ENCODE measurements around the gene CACNA2D1. TPM values are rescaled to one million over a fixed set of nuclear protein-coding genes. Genes with fewer than 3 reads are reported as not detected.
A peak's percentile ranks its signal among the peaks of the same experiment; 100 is the strongest.

CACNA2D1 gene
- polyA plus RNA-seq, 4 donors, result 12.4 to 29.5 (median 24.5) TPM

DNA sequence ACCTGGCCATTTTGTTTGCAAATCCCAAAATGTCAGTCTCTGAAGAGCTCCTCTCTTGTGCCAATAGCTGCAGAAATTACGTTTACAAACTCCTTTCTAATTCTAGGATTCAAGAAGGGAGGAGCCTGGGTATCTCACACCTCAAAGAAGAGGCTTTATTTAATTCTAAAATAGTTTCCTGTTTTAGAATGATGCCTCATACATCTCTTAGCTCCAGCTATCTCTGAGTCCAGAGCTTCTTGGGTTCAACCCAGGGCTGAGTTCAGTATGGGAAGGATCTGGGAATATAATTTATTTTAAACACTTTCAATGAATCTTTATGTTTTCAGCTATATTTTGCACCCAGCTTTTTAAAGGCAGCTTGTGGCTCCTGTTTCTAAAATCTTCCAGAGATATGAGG is 150.1 kb downstream of the CACNA2D1 start:
- no peak for DNase-seq (ENCODE audit: low read depth in 4 of 4, low spot score in 3 of 4)

- no peak for DNase-seq (ENCODE audit: low read depth in 4 of 4, low spot score in 3 of 4)
These were observed 151.6 kb downstream of the CACNA2D1 start for GRCh38 chr7:82291931-82292330.

- DNase-seq (ENCODE audit: low read depth in 4 of 4, low spot score in 3 of 4), result no peak
These were observed 153.7 kb downstream of the CACNA2D1 start for GRCh38 chr7:82289889-82290288.

DNA sequence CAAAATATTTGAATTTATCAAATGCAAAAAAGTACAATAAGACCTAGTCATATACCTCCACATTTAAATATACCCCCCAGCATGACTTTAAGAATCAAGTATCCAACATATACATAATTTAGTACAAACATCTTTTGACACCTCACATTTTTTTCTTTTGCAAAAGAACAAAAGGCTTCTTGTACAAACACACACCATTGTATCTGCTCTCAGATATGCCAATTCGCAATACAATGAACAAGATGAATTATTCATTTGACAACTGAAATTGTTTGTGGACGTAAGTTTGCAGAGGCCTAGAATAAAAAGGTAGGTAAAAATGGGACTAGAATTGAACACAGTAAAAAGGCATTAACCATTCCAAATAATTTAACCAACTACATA is 154.4 kb downstream of the CACNA2D1 start:
- no peak for DNase-seq (ENCODE audit: low read depth in 4 of 4, low spot score in 3 of 4)

GRCh38 chr7:82286798-82287140 is 156.8 kb downstream of the CACNA2D1 start:
- peak in 1 of 4 donors; percentile 5 for DNase-seq (ENCODE audit: low read depth in 4 of 4, low spot score in 3 of 4)

GRCh38 chr7:82286096-82286797 is 157.3 kb downstream of the CACNA2D1 start:
- DNase-seq (ENCODE audit: low read depth in 4 of 4, low spot score in 3 of 4), result no peak

GRCh38 chr7:82284936-82285519 is 158.5 kb downstream of the CACNA2D1 start:
- no peak for DNase-seq (ENCODE audit: low read depth in 4 of 4, low spot score in 3 of 4)

- DNase-seq (ENCODE audit: low read depth in 4 of 4, low spot score in 3 of 4), result no peak
These were observed 168.2 kb downstream of the CACNA2D1 start for GRCh38 chr7:82275342-82275741.

DNA sequence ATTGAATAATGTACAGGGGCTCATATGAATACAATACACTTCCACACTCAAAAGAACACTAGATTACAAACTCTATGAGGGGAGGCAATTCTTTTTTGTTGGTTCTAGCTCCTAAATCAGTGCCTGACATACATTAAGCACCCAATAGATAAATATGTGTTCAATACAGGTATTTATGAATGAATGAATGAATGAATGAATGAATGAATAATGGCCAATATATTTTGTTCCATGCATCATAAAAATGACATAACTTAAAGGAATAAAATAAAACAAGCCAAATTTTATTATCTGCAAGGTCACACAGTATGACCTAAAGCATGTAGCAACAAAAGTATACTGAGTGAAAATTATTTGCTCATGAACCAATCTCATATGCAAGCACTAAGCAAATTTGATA is 168.9 kb downstream of the CACNA2D1 start:
- no peak for DNase-seq (ENCODE audit: low read depth in 4 of 4, low spot score in 3 of 4)

GRCh38 chr7:82273886-82274285 is 169.7 kb downstream of the CACNA2D1 start:
- no peak for DNase-seq (ENCODE audit: low read depth in 4 of 4, low spot score in 3 of 4)

GRCh38 chr7:82270870-82271269 is 172.7 kb downstream of the CACNA2D1 start:
- DNase-seq (ENCODE audit: low read depth in 4 of 4, low spot score in 3 of 4), result no peak

GRCh38 chr7:82268632-82269031 is 174.9 kb downstream of the CACNA2D1 start:
- no peak for DNase-seq (ENCODE audit: low read depth in 4 of 4, low spot score in 3 of 4)

- DNase-seq (ENCODE audit: low read depth in 4 of 4, low spot score in 3 of 4), result no peak
These were observed 177.5 kb downstream of the CACNA2D1 start for GRCh38 chr7:82266081-82266480.

- no peak for DNase-seq (ENCODE audit: low read depth in 4 of 4, low spot score in 3 of 4)
These were observed 178.7 kb downstream of the CACNA2D1 start for GRCh38 chr7:82264783-82265305.

GRCh38 chr7:82263920-82264782 is 179.4 kb downstream of the CACNA2D1 start:
- no peak for DNase-seq (ENCODE audit: low read depth in 4 of 4, low spot score in 3 of 4)

DNA sequence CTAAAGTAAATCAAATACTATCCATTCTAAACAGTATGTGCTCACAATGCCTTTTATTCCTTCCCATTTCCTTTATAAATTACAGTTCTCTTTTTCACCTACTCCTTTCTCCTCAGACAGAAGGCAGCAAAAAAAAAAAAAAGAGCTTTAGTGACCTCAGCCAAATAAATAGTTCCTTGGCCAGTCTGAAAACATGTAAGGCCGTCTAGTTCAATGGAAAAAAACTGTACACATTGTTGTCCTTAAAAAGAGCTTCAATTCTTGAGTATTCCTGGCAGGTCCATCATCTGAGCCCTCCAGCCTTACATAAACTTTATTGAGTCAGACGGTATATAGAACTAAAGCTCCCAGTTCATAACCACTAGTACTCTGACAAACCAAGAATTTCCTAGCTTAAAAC is 185.4 kb downstream of the CACNA2D1 start:
- DNase-seq (ENCODE audit: low read depth in 4 of 4, low spot score in 3 of 4), result no peak

DNA sequence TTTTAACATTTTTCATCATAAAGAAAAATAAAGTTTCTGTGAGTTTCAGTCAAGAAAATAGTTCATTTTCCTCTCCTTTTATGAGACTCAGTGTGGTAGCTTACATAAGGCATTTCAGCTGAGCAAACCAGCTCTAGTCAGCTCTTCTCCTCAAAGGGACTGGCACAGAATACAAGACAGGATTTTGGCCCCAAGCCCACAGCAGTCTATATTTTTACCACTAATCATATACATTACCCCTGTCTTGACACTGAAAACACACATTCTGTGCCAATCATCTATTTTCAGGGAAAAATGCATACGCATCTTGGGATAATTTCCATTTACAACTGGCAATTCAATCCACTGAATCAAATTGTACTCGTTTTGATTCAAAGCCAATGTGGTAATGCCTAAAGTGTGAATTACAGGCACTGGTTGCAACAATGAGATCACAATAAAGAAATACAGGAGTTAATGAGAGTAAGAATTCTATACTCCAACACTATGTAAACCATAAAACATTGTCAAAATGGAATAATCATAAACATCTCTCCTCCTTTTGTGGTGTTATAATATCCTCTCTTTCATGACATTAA is 186.4 kb downstream of the CACNA2D1 start:
- DNase-seq (ENCODE audit: low read depth in 4 of 4, low spot score in 3 of 4), result no peak

DNA sequence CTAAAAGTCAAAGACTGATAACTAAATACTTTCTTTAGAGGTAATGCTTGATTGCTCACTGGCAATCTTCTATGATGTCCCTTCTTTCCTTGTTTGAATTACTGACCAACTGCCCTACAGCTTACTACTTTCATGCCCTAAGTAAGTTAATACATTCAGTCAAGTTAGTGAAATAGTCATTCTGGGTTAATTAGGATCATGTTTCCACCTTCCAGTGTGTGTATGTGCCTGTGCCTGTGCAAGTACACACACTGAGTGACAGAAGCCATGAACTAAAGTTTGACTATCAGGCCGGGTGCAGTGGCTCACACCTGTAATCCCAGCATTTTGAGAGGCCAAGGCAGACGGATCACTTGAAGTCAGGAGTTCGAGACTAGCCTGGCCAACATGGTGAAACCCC is 187.9 kb downstream of the CACNA2D1 start:
- DNase-seq (ENCODE audit: low read depth in 4 of 4, low spot score in 3 of 4), result no peak

DNA sequence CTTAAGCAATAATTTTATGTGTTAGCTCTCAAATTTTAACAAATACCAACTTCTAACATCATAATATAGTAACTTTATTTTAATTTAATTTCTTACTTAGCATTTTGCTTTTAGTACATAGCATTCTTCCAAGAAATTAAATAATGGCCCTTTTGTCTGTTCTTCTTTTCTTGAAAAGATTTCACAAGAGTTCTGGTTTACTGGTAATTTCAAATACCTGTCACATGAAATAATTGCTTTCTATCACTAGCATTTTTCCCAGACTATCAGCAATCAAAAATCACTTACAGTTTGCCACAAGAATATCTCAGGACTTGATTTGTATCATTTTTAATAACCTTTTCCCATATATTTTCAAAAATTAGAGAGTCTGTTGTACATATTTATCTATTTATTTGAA is 193.0 kb downstream of the CACNA2D1 start:
- no peak for DNase-seq (ENCODE audit: low read depth in 4 of 4, low spot score in 3 of 4)

DNA sequence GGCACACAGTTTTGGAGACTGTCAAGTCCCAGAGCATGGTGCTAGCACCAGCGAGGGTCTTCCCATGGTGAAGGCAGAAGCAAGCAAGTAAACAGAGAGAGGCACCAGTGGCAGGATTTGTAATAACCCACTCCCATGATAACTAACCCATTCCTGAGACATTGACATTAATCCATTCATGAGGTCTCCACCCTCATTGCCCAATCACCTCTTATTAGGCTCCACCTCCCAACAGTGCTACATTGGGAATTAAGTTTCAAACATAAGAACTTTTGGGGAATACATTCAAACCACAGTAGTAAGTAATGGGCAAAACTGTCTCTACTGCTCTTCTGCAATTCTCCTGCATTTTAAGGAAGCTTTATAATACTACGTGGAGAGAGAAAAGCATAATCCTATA is 193.6 kb downstream of the CACNA2D1 start:
- no peak for DNase-seq (ENCODE audit: low read depth in 4 of 4, low spot score in 3 of 4)

GRCh38 chr7:82247814-82248433 is 195.7 kb downstream of the CACNA2D1 start:
- DNase-seq (ENCODE audit: low read depth in 4 of 4, low spot score in 3 of 4), result no peak
